UCSD-AML1 (cell line): ENCODE measurements around the gene MYRF.

Experiments
- DNase-seq: peaks from one replicate; lab custom pipeline; 2025; ENCODE audit not compliant: unreplicated experiment; lab: John Stamatoyannopoulos, UW

MYRF gene

DNA sequence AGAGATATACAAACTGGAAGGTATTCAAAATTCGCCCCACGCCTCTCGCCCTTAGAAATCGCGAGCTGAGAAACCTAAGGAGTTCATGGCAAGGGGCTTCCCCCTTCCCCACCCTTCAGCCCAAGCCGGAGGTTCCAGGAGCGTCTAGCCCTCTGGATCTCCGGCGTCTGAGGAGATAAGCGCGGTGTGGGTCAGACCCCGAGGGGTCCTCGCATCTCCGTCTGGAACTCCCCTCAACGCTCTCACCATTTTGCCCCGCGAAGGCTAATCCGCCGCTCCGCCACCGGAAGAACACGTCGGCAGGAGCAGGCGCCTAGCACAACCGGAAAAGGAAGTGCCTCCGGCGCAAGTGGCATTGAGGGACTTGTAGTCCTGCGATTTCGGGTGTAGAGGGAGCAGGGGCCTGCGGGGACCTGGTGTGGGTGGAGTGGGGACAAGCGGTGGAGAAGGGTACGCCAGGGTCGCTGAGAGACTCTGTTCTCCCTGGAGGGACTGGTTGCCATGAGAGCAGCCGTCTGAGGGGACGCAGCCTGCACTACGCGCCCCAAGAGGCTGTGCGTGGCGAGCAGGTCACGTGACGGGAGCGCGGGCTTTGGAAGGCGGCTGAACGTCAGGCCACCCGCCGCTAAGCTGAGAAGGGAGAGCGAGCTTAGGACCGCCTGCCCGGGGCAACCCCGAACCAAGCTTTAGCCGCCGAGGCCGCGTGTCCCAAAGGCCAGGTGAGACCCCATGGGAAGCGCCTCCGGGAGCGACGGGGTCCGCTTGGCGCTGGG, 40.1 kb downstream of the MYRF start, which contains the start of the genes FEN1 and TMEM258:
TSS of gene FEN1 (plus strand) at position 602 of the 773 bp plus-strand sequence. CDS start 2,451 bp downstream, outside the sequence.
TSS of gene TMEM258 (minus strand) at position 290 of the 773 bp plus-strand sequence. CDS start at position 249, 41 bp downstream.
- peak; percentile 94 for DNase-seq

DNA sequence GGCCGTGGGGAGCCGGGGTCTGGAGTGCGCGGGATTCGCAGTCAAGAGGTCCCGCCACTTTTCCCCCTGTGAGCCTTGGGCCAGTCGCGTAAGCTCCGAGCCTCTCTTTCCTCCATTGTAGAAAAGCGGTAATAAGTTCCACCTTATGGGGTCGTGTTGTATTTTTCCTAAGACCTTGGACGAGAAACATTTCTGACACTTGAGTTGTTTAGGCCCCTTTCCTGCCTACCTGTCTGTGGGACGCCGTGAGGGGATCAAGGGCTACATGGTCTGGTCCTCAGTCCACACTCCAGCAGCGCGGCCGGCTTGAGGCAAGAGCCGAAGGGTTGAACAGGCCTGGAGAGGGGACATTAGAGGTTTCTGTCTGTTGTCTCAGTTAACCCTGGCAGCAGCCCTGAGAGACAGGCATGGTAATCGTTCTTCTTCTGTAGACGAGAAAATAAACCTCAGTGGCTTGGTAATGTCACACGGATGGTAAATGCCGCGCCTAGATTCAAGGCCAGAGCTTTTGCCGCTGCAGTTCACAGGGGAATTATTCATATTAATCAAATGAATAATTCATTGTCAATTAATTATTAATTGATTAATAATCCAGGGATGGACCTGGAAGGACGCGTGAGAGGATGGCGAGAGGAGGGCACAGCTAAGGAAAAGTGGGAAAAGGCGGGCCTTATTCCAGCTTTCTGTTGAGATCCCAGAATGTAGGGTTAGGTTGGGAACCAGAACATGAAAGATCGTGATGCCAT, 40.8 kb downstream of the MYRF start:
- no peak for DNase-seq

DNA sequence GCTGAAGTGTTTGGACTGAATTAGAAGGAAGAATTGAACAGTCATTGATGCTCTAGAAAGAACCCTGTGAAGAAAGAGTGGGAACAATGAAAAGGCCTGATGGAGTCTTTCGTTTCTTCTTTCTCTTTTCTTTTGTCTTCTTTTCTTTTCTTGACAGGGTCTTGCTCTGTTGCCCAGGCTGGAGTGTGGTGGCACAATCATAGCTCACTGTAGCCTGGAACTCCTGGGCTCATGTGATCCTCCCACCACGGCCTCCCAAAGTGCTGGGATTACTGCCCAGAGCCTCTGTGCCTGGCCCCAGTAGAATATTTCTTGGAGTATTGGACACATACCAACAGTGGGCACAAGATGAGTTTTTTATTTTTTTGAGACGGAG, 41.4 kb downstream of the MYRF start:
- DNase-seq = no peak

DNA sequence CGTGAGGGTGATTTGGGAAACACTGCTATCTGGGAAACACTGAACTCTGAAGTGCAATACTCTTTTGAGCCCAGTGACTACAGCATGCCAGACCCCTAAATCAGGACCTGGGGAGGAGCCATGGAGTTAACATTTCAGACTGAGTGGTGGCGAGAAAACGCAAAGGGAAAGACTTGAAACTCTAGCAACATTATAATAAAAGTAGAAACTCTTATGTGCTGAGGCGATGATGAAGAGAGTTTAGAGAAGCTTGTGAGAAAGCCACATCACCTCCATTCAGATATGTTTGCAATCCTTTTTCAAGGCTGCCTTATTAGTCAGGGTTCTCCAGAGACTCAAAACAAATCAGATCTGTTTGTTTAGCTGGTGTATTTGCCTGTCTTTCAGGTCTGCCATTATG, 42.1 kb downstream of the MYRF start:
- DNase-seq = no peak

DNA sequence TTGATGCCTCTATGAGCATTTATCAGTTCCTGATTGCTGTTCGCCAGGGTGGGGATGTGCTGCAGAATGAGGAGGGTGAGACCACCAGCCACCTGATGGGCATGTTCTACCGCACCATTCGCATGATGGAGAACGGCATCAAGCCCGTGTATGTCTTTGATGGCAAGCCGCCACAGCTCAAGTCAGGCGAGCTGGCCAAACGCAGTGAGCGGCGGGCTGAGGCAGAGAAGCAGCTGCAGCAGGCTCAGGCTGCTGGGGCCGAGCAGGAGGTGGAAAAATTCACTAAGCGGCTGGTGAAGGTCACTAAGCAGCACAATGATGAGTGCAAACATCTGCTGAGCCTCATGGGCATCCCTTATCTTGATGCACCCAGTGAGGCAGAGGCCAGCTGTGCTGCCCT, 43.0 kb downstream of the MYRF start:
- no peak for DNase-seq

DNA sequence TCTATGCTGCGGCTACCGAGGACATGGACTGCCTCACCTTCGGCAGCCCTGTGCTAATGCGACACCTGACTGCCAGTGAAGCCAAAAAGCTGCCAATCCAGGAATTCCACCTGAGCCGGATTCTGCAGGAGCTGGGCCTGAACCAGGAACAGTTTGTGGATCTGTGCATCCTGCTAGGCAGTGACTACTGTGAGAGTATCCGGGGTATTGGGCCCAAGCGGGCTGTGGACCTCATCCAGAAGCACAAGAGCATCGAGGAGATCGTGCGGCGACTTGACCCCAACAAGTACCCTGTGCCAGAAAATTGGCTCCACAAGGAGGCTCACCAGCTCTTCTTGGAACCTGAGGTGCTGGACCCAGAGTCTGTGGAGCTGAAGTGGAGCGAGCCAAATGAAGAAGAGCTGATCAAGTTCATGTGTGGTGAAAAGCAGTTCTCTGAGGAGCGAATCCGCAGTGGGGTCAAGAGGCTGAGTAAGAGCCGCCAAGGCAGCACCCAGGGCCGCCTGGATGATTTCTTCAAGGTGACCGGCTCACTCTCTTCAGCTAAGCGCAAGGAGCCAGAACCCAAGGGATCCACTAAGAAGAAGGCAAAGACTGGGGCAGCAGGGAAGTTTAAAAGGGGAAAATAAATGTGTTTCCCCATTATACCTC, 43.6 kb downstream of the MYRF start:
- no peak for DNase-seq

DNA sequence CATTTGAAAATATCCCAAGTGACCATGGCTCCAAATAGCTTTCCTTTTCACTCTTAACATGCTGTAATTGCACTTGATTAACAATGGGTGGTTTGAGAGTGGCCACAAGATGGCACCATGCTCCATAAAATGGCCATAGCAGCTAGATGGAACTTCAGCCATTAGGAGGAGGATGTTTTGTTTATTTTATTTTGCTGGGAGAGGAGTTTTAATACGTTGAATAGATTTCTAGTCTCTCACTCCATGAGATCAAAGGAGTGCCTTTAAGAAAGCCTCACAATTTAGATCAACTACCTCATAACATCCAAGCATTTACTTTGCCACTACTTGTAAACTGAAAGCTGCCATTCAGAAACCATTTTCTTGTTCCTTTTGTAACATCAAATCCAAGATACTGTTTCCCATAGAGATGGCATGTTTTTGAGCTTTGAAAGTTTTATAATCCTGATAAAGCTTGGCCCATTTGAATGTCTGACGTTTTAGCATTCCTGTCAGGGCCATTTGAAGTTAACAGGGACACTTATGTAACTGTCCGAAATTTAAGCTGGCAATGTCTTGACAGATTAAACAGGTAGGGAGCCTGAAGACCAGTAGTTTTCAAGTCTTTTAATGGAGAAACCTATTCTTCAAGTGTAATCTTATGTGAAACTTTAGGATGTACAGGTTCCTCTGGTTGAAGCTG, 45.0 kb downstream of the MYRF start:
- DNase-seq = peak; percentile 53

DNA sequence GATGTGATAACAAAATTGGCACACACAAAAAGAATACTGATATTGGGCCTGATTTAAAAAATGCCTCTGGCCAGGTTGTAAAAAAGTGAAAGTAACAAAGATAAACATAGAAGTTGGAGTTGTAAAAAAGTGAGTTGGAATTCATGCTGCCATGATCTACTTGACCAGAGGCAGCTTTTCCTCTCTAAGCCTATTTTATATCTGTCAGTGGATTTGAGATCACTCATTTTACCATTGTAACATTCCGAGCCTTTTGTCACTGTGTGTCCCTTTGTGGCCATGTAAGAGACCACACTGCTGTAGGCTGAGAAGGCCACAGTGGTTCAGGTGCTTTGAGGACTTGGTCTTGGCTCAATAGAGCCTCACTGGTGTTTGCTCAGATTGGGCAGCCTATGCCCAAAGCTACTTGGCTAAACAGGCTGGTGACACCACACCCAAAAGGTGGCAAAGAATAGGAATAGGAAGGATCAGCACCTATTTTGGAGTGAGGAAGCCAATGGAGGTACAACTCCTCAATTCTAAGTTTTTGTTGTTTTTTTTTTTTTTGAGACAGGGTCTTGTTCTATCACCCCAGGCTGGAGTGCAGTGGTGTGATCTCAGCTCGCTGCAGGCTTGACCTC, 47.3 kb downstream of the MYRF start:
- no peak for DNase-seq

DNA sequence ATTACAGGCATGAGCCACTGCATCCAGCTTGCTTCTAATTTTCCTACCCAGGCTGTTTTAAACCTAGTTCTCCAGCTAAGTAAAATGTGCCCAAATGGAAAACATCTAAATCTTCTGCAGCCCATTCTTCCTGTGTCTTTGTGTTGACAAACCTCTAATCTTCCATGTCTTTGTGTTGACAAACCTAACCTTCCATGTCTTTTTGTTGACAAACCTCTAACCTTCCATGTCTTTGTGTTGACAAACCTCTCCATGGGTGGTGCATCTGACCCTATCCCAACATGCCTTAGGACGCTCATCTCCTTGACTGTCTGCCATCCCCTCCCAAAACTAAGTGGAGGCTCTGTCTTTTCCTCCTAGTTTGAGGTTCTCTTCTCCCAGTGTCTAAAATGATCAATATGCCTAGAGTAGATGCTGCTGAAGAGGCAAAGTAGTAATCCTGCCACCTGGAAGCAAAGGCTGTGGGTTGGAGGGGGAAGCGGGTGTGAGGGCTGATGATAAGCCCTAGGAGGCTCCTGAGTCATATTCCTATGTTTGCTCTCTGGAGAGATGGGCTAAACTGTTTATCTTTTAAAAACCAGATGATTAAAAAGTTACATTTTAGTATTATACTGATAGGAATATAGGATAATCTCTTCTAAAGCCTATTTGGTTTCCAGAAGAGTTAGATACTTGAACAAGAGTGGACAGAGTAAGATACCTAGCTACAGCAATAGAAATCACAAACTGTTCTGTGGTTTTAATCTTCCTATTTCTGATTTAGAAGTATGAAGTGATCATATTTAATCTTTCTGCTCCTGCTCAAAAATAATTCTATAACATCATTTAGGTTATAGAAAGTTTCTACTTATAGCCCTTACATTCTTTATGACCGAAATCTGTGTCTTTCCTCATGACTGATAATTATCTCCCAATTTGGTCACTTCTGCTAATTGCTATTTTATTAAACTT, 48.2 kb downstream of the MYRF start:
- no peak for DNase-seq

DNA sequence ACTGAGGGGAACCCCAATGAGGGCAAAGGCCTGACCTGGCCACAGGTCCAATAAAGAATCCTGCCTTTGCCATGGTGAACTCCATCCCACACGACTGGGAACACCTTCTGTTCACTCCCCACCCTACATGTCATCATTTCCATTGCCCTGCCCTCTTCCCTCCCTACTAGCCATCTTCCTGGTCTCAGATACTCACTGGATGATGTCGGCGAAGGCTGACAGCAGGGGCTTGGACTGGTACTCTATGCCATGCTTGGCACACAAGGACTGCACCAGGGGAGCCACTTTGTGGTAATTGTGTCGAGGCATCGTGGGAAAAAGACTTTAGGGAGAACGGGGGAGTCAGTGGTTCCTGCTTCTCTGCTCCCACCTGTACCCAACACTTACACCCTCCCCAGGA, 50.2 kb downstream of the MYRF start:
- no peak for DNase-seq

DNA sequence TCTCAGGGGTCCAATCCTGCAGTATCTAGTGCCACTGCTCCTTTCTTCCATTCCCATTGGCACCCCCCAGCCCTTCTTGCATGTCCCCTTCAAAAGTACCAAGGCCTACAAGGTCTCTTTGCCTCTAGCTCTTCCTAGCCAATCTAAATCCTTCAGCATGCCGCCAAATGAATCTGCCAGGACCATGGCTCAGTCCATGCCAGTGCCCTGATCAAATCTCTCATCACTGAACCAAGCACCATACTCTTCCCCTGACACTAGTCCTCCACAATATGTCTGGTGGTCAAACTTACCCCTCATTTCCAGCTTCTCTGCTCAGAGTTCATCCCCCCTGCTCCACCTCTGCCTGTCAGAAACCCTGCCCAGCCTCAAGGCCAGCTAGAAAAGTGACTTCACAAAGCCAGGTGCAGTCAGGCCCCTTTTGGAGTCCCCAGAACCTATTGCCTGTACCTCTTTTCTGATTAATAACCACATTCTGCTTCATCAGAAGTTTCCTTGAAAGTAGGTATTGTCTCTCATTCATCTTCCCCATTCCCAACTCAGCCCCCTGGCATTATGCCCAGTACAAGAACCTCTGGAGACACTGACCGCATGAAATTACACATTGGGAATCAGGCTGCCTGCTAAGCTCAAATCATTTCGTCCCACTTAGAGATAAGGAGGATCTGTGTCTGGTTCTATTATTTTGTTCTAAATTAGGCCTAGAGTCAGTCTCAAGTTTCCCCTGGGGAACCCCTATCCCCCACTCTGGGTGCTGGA, 51.6 kb downstream of the MYRF start:
- no peak for DNase-seq

DNA sequence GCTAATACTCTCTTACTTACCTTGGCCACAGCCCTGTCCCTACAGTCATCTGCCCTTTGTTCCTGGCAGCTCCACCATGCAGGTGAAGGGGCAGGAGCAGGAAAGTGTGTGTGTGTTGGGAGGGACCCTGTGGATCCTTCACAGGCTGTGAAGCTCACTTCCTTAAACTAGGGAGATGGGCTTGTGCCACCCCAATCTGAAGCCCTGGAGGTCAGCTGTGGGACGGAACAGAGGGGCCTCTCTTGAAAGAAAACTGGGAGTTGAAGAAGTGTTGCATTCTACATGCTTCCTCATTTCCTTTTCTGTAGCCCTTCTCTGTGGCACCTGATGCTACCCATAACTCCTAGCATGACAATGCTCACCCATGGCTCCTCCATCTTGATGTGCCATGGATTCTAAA, 52.7 kb downstream of the MYRF start:
- no peak for DNase-seq

DNA sequence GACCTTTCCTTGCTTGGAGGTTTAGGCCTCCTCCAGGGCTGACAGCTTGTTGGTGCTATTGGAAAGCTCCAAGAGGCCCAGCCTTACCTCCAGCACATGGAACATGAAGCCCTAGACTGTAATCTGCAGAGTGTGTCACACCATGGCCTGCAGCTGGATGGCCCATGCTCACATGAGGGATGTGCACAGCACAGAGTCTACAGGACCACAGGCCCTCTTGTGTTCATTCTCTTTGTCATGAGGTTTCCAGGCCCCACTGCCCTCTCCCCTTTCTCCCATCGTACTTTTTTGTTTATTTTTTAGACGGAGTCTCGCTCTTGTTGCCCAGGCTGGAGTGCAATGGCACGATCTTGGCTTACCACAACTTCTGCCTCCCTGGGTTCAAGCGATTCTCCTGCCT, 54.3 kb downstream of the MYRF start:
- no peak for DNase-seq

DNA sequence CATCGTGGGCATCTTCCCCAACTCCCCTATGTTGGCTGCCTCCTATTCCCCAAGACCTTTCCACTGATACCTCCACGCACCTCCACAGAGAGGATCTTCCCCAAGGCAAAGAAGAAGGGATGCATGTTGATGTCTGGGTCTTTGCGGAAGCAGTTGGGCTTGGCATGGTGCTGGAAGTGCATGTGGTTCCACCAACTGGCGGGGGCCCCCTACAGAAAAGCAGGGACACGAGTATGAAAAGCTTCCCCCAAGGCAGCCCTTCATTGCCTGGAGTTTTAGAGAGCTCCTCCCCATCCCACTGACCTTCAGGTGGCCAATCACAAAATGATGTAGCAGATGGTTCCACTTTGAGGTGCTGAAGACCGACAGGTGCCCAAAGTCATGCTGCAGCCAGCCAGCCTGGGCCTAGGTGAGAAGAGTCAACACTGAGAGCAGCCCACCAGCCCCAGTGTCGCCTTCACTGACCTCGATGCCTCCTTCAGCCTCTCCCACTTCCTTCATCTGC, 58.3 kb downstream of the MYRF start:
- no peak for DNase-seq

DNA sequence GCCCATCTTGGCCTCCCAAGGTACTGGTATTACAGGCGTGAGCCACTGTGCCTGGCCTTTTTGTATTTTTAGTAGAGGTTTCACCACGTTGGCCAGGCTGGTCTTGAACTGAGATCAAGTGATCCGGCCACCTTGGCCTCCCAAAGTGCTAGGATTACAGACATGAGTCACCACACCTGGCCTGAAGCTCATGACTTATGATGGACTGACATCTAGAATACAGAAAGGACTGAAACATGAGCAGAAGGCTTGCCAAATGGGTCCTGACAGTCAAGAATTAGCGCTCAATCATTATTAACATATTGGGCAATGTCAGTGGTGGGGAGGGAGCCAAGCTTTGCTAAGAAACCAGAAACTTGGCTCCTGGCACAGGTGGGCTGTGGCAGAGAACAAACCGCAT, 59.4 kb downstream of the MYRF start:
- no peak for DNase-seq

DNA sequence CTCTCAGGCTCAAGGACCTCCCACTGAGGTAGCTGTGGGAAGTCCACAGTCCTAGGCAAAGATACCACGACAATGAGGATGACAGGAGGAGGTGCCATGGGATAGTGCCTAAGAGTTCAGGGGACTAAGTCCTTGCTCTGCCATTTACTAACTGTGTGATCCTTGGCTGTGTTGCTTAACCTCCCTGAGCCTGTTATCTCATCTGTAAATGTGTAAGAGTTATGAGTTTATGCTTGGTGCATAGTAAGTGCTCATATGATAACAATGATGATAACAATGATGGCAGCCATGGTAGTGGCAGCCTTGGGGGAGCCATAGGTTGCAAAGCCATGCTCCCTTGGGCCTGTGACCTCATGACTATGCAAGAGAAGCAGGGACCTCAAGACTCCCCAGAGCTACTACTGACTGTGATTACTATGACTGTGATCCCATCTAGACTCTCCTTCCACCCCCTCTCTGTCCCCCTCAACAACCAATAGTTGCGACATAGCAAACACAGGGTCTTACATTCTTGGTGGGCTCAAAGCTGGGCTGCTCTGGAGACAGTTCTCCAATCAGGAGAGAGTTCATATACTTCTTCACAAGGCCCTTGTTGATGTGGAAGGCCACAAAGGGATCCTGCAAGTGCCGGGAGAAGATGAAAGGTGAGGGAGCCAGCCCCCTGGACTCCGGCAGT, 60.4 kb downstream of the MYRF start:
- DNase-seq = no peak

DNA sequence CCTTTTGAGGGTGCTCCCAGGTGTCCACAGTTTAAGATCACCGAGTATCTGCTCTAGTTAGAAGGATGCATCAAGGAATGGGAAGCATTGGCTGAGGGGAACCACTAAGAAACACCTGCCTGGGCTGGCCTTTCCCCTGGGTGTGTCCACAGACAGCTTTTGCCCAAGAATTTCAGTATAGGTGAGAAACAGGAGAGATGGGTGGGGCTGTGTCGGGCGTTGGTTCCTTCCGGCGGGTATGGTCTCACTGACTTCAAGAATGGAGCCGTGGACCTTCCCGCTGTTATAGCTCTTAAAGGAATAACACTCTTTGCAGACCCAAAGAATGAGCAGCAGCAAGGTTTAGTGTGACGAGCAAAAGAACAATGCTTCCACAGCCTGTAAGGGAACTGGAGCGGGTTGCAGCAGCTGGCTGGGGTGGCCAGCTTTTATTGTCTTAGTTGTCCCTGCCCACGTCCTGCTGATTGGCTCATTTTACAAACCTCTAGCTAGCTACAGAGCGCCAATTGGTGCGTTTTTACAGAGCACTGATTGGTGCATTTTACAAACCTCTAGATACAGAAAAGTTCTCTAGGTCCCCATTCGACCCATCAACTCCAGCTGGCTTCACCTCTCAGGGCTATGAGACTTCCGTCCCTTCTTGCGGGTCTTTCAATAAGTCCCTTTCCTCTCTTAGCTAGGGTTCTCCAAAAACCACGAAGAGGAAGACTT, 62.0 kb downstream of the MYRF start:
- DNase-seq = no peak
